SW480 (cell line): ENCODE data around the gene ELL.

Source experiments
- DNase-seq: peaks from one replicate; pipeline ENCODE4 v3.0.0-alpha.2; 2016; ENCODE audit warnings: low spot score

The ELL gene

GRCh38 chr19:18433735-18434398 lies 88.0 kb downstream of the ELL start:
- no peak for DNase-seq

GRCh38 chr19:18433015-18433691 lies 88.7 kb downstream of the ELL start:
- DNase-seq = no peak

GRCh38 chr19:18432275-18433014 lies 89.4 kb downstream of the ELL start:
- DNase-seq = no peak

- DNase-seq = no peak
Observed at GRCh38 chr19:18431351-18432197, 90.3 kb downstream of the ELL start.

GRCh38 chr19:18430417-18431144 lies 91.3 kb downstream of the ELL start:
- no peak for DNase-seq

- DNase-seq = no peak
Observed at GRCh38 chr19:18429717-18430416, 92.0 kb downstream of the ELL start.

GRCh38 chr19:18428787-18429674 lies 92.8 kb downstream of the ELL start:
- no peak for DNase-seq

- DNase-seq = no peak
Observed at GRCh38 chr19:18428173-18428786, 93.6 kb downstream of the ELL start.

- no peak for DNase-seq
Observed at GRCh38 chr19:18427743-18428113, 94.1 kb downstream of the ELL start.

GRCh38 chr19:18427080-18427742 lies 94.7 kb downstream of the ELL start:
- DNase-seq = no peak

GRCh38 chr19:18426416-18426767 lies 95.5 kb downstream of the ELL start:
- DNase-seq = no peak

- DNase-seq = no peak
Observed at GRCh38 chr19:18425515-18426415, 96.1 kb downstream of the ELL start.

GRCh38 chr19:18424890-18425514 lies 96.9 kb downstream of the ELL start:
- DNase-seq = no peak

GRCh38 chr19:18424122-18424889 lies 97.6 kb downstream of the ELL start:
- no peak for DNase-seq

GRCh38 chr19:18423258-18424020 lies 98.4 kb downstream of the ELL start:
- DNase-seq = no peak
